T-cell (primary cell): ENCODE data around the gene TBC1D16. TPM values are rescaled to one million over a fixed set of nuclear protein-coding genes. Genes with fewer than 3 reads are reported as not detected.

ENCODE experiments used
- ATAC-seq, 4 experiments: fragments of 200-7000 bp in 3 of 4; fragments of 150-1000 bp in 1 of 4; cut with Tn5 transposase; replicated peaks in 1 of 4; 1 replicate in 3 of 4; 2 replicates in 1 of 4; pipeline ENCODE4 v1.10.0; 2021; ENCODE audit warnings: moderate library complexity in 3 of 4, mild to moderate bottlenecking in 2 of 4, moderate number of reproducible peaks in 1 of 4
- CTCF ChIA-PET, 2 donors: fragments of 300-600 bp; sonication (Branson Sonifier 250); formaldehyde crosslinking; loops; one replicate each; lab custom pipeline; 2022; ENCODE audit warnings: antibody characterized with exemption in 2 of 2; lab: Charles Lee
- POLR2A ChIA-PET, 2 donors: fragments of 300-600 bp; sonication (Branson Sonifier 250); formaldehyde crosslinking; loops; one replicate each; lab custom pipeline; 2022; ENCODE audit warnings: antibody characterized with exemption in 2 of 2; lab: Charles Lee
- DNase-seq, 35 experiments: peaks; one replicate each; pipeline versions ENCODE4 v3.0.0 to v3.0.0-alpha.2; 2013 to 2023
- H3K27ac ChIP-seq: one replicate; pipeline ENCODE4 v1.5.1; 2013; ENCODE audit warnings: low read length
- H3K27me3 ChIP-seq, 2 experiments: replicated peaks in 1 of 2; 1 replicate in 1 of 2; 2 replicates in 1 of 2; pipeline versions ENCODE4 v1.6.1 to v1.7.0; 2013; ENCODE audit warnings: low read length in 1 of 2, mixed read lengths in 1 of 2; ENCODE audit not compliant: control insufficient read depth in 2 of 2, insufficient read depth in 2 of 2; ENCODE audit errors: extremely low read depth in 1 of 2
- H3K36me3 ChIP-seq, 2 donors: 1 replicate in 1 of 2; 2 replicates in 1 of 2; pipeline versions ENCODE4 v1.6.1 to v1.7.0; 2013; ENCODE audit warnings: low read length in 1 of 2; ENCODE audit not compliant: control insufficient read depth in 2 of 2, insufficient read depth in 1 of 2; ENCODE audit errors: extremely low read depth in 1 of 2
- H3K4me1 ChIP-seq, 2 experiments: 1 replicate in 1 of 2; 2 replicates in 1 of 2; pipeline versions ENCODE4 v1.6.1 to v1.7.0; 2013; ENCODE audit warnings: low read length in 2 of 2, mixed read lengths in 1 of 2; ENCODE audit not compliant: insufficient read depth in 2 of 2, control insufficient read depth in 1 of 2; ENCODE audit errors: extremely low read depth in 1 of 2
- H3K4me3 ChIP-seq, 2 donors: 1 replicate in 1 of 2; 2 replicates in 1 of 2; pipeline versions ENCODE4 v1.5.1 to v1.7.0; 2013; ENCODE audit warnings: mild to moderate bottlenecking in 2 of 2, low read length in 1 of 2, moderate library complexity in 1 of 2; ENCODE audit not compliant: control insufficient read depth in 1 of 2; ENCODE audit errors: extremely low read depth in 1 of 2
- H3K9me3 ChIP-seq: 2 replicates; pipeline ENCODE4 v1.7.0; 2013
- H3K27ac Mint-ChIP-seq, 2 donors: one replicate each; pipeline ENCODE4 v1.8.0; 2020 to 2021; ENCODE audit warnings: mild to moderate bottlenecking in 2 of 2, mixed read lengths in 2 of 2
- H3K27me3 Mint-ChIP-seq, 2 donors: one replicate each; pipeline ENCODE4 v1.8.0; 2021 to 2022; ENCODE audit warnings: mixed read lengths in 2 of 2
- H3K36me3 Mint-ChIP-seq: one replicate; pipeline ENCODE4 v1.8.0; 2021; ENCODE audit warnings: mixed read lengths
- H3K4me1 Mint-ChIP-seq, 3 donors: one replicate each; pipeline ENCODE4 v1.8.0; 2020 to 2022; ENCODE audit warnings: mixed read lengths in 3 of 3, mild to moderate bottlenecking in 1 of 3
- H3K4me3 Mint-ChIP-seq, 3 donors: one replicate each; pipeline ENCODE4 v1.8.0; 2020 to 2022; ENCODE audit warnings: mild to moderate bottlenecking in 3 of 3, mixed read lengths in 3 of 3, moderate library complexity in 3 of 3
- H3K9me3 Mint-ChIP-seq, 3 donors: one replicate each; pipeline ENCODE4 v1.8.0; 2020 to 2022; ENCODE audit warnings: mixed read lengths in 3 of 3
- WGBS: methylation state at CpG from one replicate; pipeline ENCODE4 v1.1.5; 2013; ENCODE audit warnings: missing lambda C conversion rate; ENCODE audit not compliant: insufficient coverage; 5-methylcytosine and 5-hydroxymethylcytosine counted together
- total RNA-seq, 35 experiments: library from RNA in 6 of 35; stranded (reverse) in 6 of 35; fragments of 120-200 nt in 1 of 35; gene quantifications; one replicate each; pipeline versions ENCODE4 v1.2.1 to v1.2.4 and lab custom pipeline; 2013 to 2026

Gene TBC1D16
- total RNA-seq, 5 donors from 2014 or later (not counting 1 experiment from before 2014, with no cell fraction given): 1.9 to 6.1 (median 3.4) TPM

DNA sequence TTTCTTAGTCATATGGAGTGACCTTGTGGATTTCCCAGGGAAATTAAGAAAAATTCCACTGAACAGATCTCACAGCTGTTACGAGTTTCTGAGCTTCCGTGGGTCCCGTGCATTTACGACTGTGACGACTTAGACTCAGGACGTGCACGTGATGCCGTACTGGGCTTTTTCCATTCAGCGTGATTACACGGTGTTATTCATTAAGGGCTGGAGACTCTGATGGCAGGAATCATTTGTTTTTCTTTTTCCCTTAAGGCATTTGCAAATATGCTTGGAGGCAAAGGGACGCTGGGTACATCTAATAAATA is 57.2 kb downstream of the TBC1D16 start:
- Mint-ChIP-seq H3K27me3 (no peaks in the 10 kb centered on the region), H3K36me3 (no peaks in the 10 kb centered on the region), H3K27ac (no peak overlapping the region), H3K9me3 (no peaks in the 10 kb centered on the region), H3K4me1 (no peaks in the 10 kb centered on the region), H3K4me3 (no peak overlapping the region)
- Histone ChIP-seq H3K27me3 (peaks cover 0 to 35% of the 10 kb centered on the region in 2 experiments), H3K4me1 (no peaks in the 10 kb centered on the region), H3K36me3 (no peaks in the 10 kb centered on the region), H3K4me3 (no peak overlapping the region), H3K9me3 (no peaks in the 10 kb centered on the region), H3K27ac (no peak overlapping the region)
- POLR2A ChIA-PET: no interaction called here
- WGBS: 98% methylated on average over 9 of the region's 11 CpGs
- CTCF ChIA-PET: no interaction called here
- ATAC-seq (no peak), DNase-seq (no peak)

DNA sequence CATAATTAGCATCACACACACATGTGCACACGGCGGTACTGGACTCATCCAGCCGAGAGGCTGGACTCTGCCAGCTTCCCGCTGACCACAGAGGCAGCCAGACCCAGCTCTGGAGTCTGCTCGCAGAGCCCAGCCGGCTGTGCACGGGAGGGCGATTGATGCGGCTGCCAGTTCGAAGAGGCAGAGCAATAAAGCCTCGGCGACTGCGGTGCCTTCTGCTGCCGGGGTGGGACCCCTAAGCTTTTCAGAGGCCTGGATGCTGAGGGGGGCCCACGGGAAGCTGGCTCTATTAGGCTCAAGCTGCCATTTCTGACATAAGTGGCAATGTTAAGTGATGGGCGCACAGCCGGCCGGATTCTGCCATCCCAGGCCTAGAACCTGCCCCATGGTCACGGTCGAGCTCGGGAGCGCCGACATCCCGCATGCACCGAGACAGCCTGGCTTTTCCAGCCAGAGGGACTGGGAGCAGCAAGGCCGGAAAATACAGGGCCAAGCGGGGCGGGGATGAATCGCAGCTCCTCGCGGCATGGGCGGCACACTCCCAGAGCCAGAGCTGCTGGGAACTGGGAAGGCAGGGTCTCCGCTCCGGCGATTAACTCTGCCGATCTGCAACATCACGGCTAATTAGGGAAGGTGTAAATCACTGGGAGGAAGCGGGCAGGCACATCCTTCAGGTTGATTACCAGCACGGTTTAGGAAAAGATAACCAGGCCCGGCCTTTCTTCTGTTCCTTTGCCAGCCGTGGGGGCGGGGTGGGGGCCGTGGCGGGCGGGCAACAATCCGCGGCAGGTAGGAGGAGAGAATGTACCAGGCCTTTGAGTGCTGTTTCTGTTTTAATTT is 57.7 kb downstream of the TBC1D16 start:
- CTCF ChIA-PET: no interaction called here

DNA sequence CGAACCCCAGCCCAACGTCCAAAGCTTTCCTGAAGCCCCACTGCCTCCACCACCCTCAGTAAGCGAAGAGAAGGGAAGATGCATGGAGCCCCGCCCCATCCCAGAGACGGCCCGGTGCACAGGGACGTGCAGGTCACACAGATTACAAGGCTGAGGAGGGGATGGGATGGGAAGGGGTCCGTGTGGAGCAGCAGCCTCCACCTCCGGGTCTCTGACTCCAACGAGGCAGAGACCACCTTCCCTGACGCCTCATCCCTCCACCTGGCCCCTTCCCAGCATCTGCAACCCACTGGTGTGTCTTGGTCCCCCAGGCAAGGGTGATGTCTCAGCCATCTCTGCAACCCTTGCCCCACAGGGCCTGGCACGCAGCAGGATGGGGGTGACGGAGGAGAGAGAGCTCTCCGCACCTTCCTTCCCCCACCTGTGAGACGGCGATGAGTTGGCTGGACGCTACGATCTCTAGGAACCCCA is 58.5 kb downstream of the TBC1D16 start:
- H3K27me3 ChIP-seq: peaks cover 0 to 39% of the 10 kb centered on the region in 2 experiments
- no peak overlapping the region for H3K27ac ChIP-seq
- Mint-ChIP-seq H3K4me3 (no peak overlapping the region), H3K27ac (no peak overlapping the region), H3K36me3 (no peaks in the 10 kb centered on the region), H3K4me1 (no peaks in the 10 kb centered on the region), H3K27me3 (peaks cover 0 to 3% of the 10 kb centered on the region in 2 donors), H3K9me3 (no peaks in the 10 kb centered on the region)
- H3K4me1 ChIP-seq: no peaks in the 10 kb centered on the region
- H3K4me3 ChIP-seq: no peak overlapping the region
- WGBS: 93% methylated on average over 6 of the region's 18 CpGs
- ChIA-PET POLR2A (no interaction called here), CTCF (no interaction called here)
- ATAC-seq: no peak
- H3K9me3 ChIP-seq: no peaks in the 10 kb centered on the region
- DNase-seq: no peak
- no peaks in the 10 kb centered on the region for H3K36me3 ChIP-seq

More for the DNA sequence above, 57.7 kb downstream of the TBC1D16 start:
- WGBS: 92% methylated on average over 36 of the region's 47 CpGs
- Histone ChIP-seq H3K4me3 (no peak overlapping the region), H3K4me1 (no peaks in the 10 kb centered on the region), H3K27me3 (peaks cover 0 to 31% of the 10 kb centered on the region in 2 experiments), H3K9me3 (no peaks in the 10 kb centered on the region), H3K36me3 (no peaks in the 10 kb centered on the region), H3K27ac (no peak overlapping the region)
- POLR2A ChIA-PET: no interaction called here
- H3K9me3 Mint-ChIP-seq: no peaks in the 10 kb centered on the region
- H3K36me3 Mint-ChIP-seq: no peaks in the 10 kb centered on the region
- H3K27ac Mint-ChIP-seq: no peak overlapping the region
- H3K4me1 Mint-ChIP-seq: no peaks in the 10 kb centered on the region
- H3K27me3 Mint-ChIP-seq: no peaks in the 10 kb centered on the region
- H3K4me3 Mint-ChIP-seq: no peak overlapping the region
- ATAC-seq (no peak), DNase-seq (no peak)

DNA sequence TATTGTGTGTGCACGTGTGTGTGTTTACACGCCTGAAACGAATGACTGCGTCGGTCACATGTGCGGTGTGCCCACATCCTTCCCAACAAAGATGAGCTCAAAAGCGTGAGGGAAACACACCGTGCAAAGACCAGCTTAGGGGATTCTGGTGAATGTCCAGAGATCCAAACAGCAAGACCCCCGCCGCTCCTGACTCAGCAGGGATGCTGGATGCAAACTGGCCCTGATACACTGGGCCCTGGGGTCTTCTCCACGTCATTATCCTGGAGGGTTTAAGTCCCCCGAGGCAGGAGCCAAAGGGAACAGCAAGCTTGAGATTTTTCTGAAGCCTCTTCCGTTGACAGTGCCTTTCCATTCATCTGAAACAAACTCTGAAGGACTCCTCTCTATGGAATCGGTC is 59.2 kb downstream of the TBC1D16 start:
- H3K27me3 Mint-ChIP-seq: peaks cover 4% of the 10 kb centered on the region in 2 donors
- no peak overlapping the region for H3K4me3 ChIP-seq
- H3K27me3 ChIP-seq: peaks cover 0 to 43% of the 10 kb centered on the region in 2 experiments
- H3K36me3 ChIP-seq: no peaks in the 10 kb centered on the region
- no peaks in the 10 kb centered on the region for H3K9me3 ChIP-seq
- H3K4me1 ChIP-seq: no peaks in the 10 kb centered on the region
- 67% methylated on average over 7 of the region's 14 CpGs for WGBS
- no peaks in the 10 kb centered on the region for H3K4me1 Mint-ChIP-seq
- no peak overlapping the region for H3K27ac Mint-ChIP-seq
- ATAC-seq (no peak), DNase-seq (no peak)
- CTCF ChIA-PET: interaction anchor here in 1 of 2 donors (1.0 kb wide), 1 partner anchor 32 kb away, joined by 3 read pairs; no protein-coding TSS in a partner anchor
- no peak overlapping the region for H3K4me3 Mint-ChIP-seq
- no peaks in the 10 kb centered on the region for H3K9me3 Mint-ChIP-seq
- H3K27ac ChIP-seq: no peak overlapping the region
- POLR2A ChIA-PET: no interaction called here
- peaks cover 3% of the 10 kb centered on the region for H3K36me3 Mint-ChIP-seq

DNA sequence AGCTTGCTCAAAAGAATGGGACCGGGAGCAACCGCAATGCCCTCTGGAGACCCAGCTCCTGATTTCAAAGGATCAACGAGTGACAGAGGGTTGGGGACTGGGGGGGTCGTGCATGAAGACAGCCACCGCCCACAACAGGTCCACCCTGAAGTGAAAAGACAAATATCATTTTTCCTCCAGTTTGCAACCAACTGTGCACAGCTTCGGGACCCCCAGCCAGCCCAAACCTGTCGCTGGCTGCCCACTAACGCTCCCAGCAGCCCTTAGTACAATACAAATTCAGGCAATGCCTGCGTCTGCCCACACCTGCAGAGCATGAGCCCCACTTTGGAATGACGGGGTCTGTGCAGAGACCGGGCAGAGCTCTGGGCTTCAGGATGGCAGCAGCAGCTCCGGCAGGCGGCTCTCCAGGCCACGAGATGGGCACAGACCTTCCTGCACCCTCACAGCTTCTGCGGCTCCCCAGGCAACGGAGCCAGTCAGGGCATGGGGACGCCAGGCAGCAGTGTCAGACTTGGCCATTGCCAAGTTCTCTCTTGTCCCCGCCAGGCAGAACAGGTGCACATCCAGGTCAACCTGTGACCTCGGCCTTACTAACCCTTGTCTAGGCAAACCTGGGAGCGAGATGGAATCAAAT is 60.1 kb downstream of the TBC1D16 start:
- peaks cover 0 to 2% of the 10 kb centered on the region in 2 experiments for H3K4me1 ChIP-seq
- ChIA-PET CTCF (interaction anchor here in 1 of 2 donors (1.0 kb wide), 1 partner anchor 33 kb away, joined by 3 read pairs; no protein-coding TSS in a partner anchor), POLR2A (interaction anchor here in 1 of 2 donors (0.7 kb wide), 1 partner anchor 11 kb away, joined by 3 read pairs; no protein-coding TSS in a partner anchor)
- no peak for DNase-seq
- no peaks in the 10 kb centered on the region for H3K9me3 Mint-ChIP-seq
- no peaks in the 10 kb centered on the region for H3K9me3 ChIP-seq
- H3K36me3 ChIP-seq: no peaks in the 10 kb centered on the region
- 89% methylated on average over 18 of the region's 20 CpGs for WGBS
- H3K4me3 Mint-ChIP-seq: no peak overlapping the region
- ATAC-seq: no peak
- peaks cover 0 to 49% of the 10 kb centered on the region in 2 experiments for H3K27me3 ChIP-seq
- H3K4me3 ChIP-seq: no peak overlapping the region
- H3K27ac ChIP-seq: no peak overlapping the region
- peaks cover 3% of the 10 kb centered on the region for H3K36me3 Mint-ChIP-seq
- H3K27me3 Mint-ChIP-seq: peaks cover 4 to 5% of the 10 kb centered on the region in 2 donors
- H3K27ac Mint-ChIP-seq: no peak overlapping the region
- peaks cover 0 to under 1% (median 0%) of the 10 kb centered on the region in 3 donors for H3K4me1 Mint-ChIP-seq

DNA sequence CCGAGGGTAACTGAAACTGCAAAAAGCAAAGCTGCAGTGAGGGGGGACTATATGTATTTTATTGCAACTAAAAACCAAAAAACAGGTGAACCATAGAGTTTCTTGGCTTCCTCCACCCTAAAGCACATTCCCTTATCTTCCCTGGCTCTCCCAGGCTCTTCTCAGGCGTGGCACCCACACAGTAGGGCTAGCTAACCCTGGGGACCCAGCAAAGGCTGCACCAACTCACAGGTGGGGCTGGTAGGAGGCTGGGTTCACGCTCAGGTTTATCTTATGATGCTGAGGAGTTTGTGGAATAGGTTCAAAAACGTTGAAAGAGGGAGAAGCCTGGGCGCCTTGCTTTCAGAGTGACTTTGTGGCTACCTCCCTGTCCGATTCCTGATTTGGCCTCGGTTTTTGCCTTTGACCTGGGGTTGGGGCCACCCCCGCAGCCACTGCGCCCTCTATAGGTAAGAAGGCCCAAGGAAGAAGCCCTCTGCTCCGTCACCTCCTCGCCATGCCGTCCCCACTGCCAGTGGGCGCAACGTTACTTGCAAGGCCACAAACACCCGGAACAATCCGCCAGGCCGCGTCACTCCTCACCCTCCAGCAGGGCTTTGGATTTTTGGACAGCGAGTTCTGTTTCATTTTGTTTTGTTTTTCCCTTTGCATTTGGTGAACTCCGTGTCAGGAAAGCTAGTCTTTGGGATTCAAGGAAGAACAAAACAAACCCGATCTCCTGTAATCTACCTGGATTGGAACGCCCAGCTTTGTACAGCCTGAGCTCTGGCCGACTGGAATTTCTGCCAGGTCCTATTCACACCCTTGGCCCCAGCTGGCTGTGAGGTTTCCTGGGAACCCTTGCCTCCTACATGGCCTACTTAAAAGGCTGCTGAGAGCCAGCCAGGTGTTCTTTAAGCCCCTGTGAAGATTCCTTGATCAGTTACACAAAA is 60.8 kb downstream of the TBC1D16 start:
- ChIA-PET POLR2A (interaction anchor here in 1 of 2 donors (0.7 kb wide), 1 partner anchor 10 kb away, joined by 3 read pairs; no protein-coding TSS in a partner anchor), CTCF (no interaction called here)
- H3K4me1 ChIP-seq: peaks cover 0 to 5% of the 10 kb centered on the region in 2 experiments
- peaks cover 4 to 5% of the 10 kb centered on the region in 2 donors for H3K27me3 Mint-ChIP-seq
- peaks cover 0 to 7% (median 0%) of the 10 kb centered on the region in 3 donors for H3K4me1 Mint-ChIP-seq
- 77% methylated on average over 20 of the region's 23 CpGs for WGBS
- H3K27me3 ChIP-seq: peaks cover 0 to 51% of the 10 kb centered on the region in 2 experiments
- no peak for DNase-seq
- no peak for ATAC-seq
- H3K9me3 Mint-ChIP-seq: no peaks in the 10 kb centered on the region
- no peak overlapping the region for H3K4me3 Mint-ChIP-seq
- no peak overlapping the region for H3K27ac ChIP-seq
- no peak overlapping the region for H3K4me3 ChIP-seq
- no peaks in the 10 kb centered on the region for H3K36me3 ChIP-seq
- peaks cover 3% of the 10 kb centered on the region for H3K36me3 Mint-ChIP-seq
- no peak overlapping the region for H3K27ac Mint-ChIP-seq
- H3K9me3 ChIP-seq: no peaks in the 10 kb centered on the region
